Activated naive CD4-positive, alpha-beta T cell treated with anti-CD3 and anti-CD28 coated beads, Interleukin-2, amount 50 U/mL, for 24 hours (primary cell): ENCODE results near the gene ITFG2.

Experiments
- H3K27ac Mint-ChIP-seq: one replicate; pipeline ENCODE4 v1.8.0; 2021; ENCODE audit warnings: mild to moderate bottlenecking, mixed read lengths
- H3K27me3 Mint-ChIP-seq: one replicate; pipeline ENCODE4 v1.8.0; 2021; ENCODE audit warnings: mixed read lengths
- H3K36me3 Mint-ChIP-seq: one replicate; pipeline ENCODE4 v1.8.0; 2021; ENCODE audit warnings: mixed read lengths
- H3K4me1 Mint-ChIP-seq: one replicate; pipeline ENCODE4 v1.8.0; 2021; ENCODE audit warnings: mixed read lengths
- H3K4me3 Mint-ChIP-seq: one replicate; pipeline ENCODE4 v1.8.0; 2021; ENCODE audit warnings: mild to moderate bottlenecking, mixed read lengths
- H3K9me3 Mint-ChIP-seq: one replicate; pipeline ENCODE4 v1.8.0; 2021; ENCODE audit warnings: mixed read lengths

The ITFG2 gene

GRCh38 chr12:2806700-2807099 lies 5.8 kb upstream of the ITFG2 start:
- Mint-ChIP-seq H3K4me1 (peaks cover 8% of the 10 kb centered on the region), H3K36me3 (peaks cover 5% of the 10 kb centered on the region), H3K9me3 (no peaks in the 10 kb centered on the region), H3K27ac (no peak overlapping the region), H3K27me3 (no peaks in the 10 kb centered on the region), H3K4me3 (no peak overlapping the region)

DNA sequence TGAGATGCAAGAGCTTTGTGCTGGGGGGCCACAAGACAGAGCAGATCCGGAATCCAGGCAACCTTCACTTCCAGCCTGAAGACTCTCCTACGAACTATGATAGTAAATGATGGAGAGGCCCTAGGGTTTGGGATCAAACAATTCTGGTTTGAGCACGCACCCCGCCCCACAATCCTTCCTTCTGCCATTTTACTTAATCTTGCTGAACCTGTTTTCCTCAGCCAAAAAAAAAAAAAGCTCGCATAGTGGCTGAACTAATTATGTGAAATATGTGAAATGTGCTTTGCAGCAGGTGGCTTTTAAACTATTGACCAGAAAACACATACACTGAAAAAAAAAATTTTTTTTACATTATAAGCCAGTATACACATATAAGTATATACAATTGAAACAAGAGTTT lies 667 bp upstream of the ITFG2 start:
- Mint-ChIP-seq H3K27me3 (no peaks in the 10 kb centered on the region), H3K36me3 (no peaks in the 10 kb centered on the region), H3K4me1 (peaks cover 28% of the 10 kb centered on the region), H3K9me3 (no peaks in the 10 kb centered on the region), H3K4me3 (peak overlapping the region; percentile 100), H3K27ac (no peak overlapping the region)

- H3K36me3 Mint-ChIP-seq, result peaks cover 8% of the 10 kb centered on the region
- H3K27me3 Mint-ChIP-seq, result no peaks in the 10 kb centered on the region
- H3K4me3 Mint-ChIP-seq, result peak overlapping the region; percentile 100
- H3K27ac Mint-ChIP-seq, result peak overlapping the region; percentile 99
- peaks cover 39% of the 10 kb centered on the region for H3K4me1 Mint-ChIP-seq
- no peaks in the 10 kb centered on the region for H3K9me3 Mint-ChIP-seq
These were observed 1.0 kb downstream of the ITFG2 start for GRCh38 chr12:2813214-2814185.

DNA sequence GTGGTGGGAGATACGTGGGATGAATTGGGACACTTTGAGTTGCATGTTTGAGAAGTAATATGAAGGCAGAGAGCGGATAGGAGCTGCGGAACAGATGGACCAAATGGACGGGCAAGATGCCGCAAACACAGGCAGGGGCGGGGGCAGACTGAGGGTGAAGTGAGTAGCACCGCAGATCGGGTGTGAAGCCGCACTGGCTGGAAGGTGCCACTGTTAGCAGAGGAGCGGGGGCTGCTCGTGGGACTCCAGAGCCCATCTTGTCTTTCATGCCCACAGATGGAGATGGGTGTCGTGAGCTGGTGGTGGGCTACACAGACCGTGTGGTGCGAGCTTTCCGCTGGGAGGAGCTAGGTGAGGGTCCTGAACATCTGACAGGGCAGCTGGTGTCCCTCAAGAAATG lies 7.3 kb downstream of the ITFG2 start:
- Mint-ChIP-seq H3K27me3 (no peaks in the 10 kb centered on the region), H3K9me3 (no peaks in the 10 kb centered on the region), H3K4me1 (peaks cover 19% of the 10 kb centered on the region), H3K36me3 (peaks cover 20% of the 10 kb centered on the region), H3K4me3 (no peak overlapping the region), H3K27ac (no peak overlapping the region)

DNA sequence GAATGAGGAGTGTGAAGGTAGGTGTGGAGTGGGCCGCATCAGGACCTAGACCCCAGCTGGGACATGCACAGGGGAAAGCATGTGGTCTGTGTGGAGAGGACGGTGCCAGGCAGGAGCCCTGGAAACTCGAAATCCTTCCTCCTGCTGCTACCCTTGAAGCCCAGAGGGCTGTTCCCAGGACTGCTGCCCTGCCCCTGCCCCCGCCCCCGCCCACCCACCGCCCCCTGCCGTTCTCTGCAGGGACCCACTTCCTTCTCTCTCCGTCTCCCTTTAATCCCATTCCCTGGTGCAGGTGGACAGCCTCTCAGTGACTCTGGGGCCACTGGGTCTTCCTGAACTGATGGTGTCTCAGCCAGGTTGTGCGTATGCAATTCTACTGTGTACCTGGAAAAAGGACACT lies 8.0 kb downstream of the ITFG2 start:
- no peak overlapping the region for H3K27ac Mint-ChIP-seq
- H3K4me1 Mint-ChIP-seq, result peaks cover 14% of the 10 kb centered on the region
- H3K27me3 Mint-ChIP-seq, result no peaks in the 10 kb centered on the region
- no peak overlapping the region for H3K4me3 Mint-ChIP-seq
- no peaks in the 10 kb centered on the region for H3K9me3 Mint-ChIP-seq
- H3K36me3 Mint-ChIP-seq, result peaks cover 22% of the 10 kb centered on the region

GRCh38 chr12:2823483-2823882 lies 11.0 kb downstream of the ITFG2 start:
- H3K36me3 Mint-ChIP-seq, result peaks cover 18% of the 10 kb centered on the region
- H3K9me3 Mint-ChIP-seq, result no peaks in the 10 kb centered on the region
- no peaks in the 10 kb centered on the region for H3K27me3 Mint-ChIP-seq
- no peak overlapping the region for H3K27ac Mint-ChIP-seq
- no peaks in the 10 kb centered on the region for H3K4me1 Mint-ChIP-seq
- no peak overlapping the region for H3K4me3 Mint-ChIP-seq

DNA sequence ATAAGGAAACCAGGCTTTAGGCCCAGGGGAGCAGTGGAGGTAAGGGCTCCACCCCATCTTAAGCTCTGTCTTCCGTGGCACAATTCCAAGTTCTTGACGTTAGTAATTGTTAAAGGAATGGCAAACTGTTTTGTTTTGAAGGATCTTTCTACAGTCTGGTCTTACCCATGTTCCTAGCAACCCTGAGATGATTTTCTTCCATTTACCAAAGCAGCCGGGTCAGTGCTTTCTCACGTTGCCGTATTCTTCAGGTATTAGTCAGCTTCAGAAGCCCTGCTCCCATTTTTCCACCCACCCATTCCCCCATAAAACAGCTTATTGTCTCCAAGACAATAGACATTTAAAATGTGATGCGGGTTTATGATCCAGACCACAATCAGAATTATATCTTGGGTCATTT lies 12.1 kb downstream of the ITFG2 start:
- Mint-ChIP-seq H3K27me3 (no peaks in the 10 kb centered on the region), H3K9me3 (no peaks in the 10 kb centered on the region), H3K36me3 (peaks cover 21% of the 10 kb centered on the region), H3K4me1 (no peaks in the 10 kb centered on the region), H3K27ac (no peak overlapping the region), H3K4me3 (no peak overlapping the region)

DNA sequence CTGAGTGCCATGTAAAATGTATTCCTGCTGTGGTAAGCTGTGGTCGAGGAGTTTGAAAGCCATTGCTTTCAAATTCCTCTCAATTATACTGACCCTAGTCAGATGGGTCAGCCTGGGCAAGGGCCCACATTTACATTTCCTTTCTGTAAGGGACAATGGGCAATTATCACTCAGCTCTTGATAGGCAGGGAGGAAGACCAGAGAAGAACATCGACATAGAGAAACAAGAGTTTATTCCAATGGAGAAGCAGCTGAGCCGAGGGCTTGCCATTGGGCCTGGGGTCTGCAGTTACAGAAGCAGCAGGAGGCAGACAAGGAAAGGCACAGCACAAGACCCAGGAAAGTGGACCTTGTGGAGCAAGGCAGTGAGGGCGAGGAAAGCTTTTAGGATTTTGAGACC lies 12.7 kb downstream of the ITFG2 start:
- H3K4me1 Mint-ChIP-seq, result no peaks in the 10 kb centered on the region
- no peaks in the 10 kb centered on the region for H3K9me3 Mint-ChIP-seq
- no peaks in the 10 kb centered on the region for H3K27me3 Mint-ChIP-seq
- H3K36me3 Mint-ChIP-seq, result peaks cover 15% of the 10 kb centered on the region
- H3K27ac Mint-ChIP-seq, result no peak overlapping the region
- no peak overlapping the region for H3K4me3 Mint-ChIP-seq

DNA sequence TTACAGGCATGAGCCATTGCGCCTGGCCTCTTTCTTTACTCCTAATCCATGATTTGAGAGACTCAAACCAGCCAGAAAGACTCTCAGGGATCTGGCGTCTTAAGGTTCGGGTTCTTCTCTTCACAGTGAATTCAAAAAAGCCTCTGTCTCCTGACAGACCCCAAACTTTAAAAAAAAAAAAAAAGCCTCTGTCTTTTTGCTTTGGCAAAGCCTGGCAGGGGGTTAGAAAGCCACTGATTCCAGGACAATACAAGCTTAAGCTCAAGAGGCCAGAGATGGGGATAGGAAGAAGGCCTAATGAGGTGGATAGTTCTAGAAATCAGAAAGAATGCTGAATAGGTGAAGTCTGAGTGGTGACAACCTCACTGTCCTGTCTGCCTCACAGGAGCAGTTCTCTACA lies 13.6 kb downstream of the ITFG2 start:
- no peak overlapping the region for H3K4me3 Mint-ChIP-seq
- no peak overlapping the region for H3K27ac Mint-ChIP-seq
- H3K27me3 Mint-ChIP-seq, result no peaks in the 10 kb centered on the region
- no peaks in the 10 kb centered on the region for H3K4me1 Mint-ChIP-seq
- peaks cover 18% of the 10 kb centered on the region for H3K36me3 Mint-ChIP-seq
- no peaks in the 10 kb centered on the region for H3K9me3 Mint-ChIP-seq

GRCh38 chr12:2826721-2827515 lies 14.4 kb downstream of the ITFG2 start:
- Mint-ChIP-seq H3K27ac (peak overlapping the region; percentile 12), H3K4me1 (no peaks in the 10 kb centered on the region), H3K36me3 (peaks cover 19% of the 10 kb centered on the region), H3K4me3 (no peak overlapping the region), H3K27me3 (no peaks in the 10 kb centered on the region), H3K9me3 (no peaks in the 10 kb centered on the region)

DNA sequence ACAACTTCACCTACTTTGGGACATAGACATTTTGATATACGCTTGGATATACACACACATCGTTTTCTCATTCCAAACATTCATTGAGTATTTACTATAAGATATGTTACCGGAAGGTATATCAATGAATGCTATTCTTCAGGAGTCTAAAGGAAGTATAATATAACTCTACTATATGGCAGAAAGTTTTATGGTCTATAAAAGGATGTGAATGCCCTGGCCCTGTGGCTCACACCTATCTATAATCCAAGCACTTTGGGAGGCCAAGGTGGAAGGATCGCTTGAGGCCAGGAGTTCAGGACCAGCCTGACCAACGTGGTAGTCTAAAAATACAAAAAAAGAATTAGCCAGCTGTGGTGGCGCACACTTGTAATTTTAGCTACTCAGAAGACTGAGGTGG lies 16.8 kb downstream of the ITFG2 start:
- Mint-ChIP-seq H3K36me3 (peaks cover 19% of the 10 kb centered on the region), H3K27me3 (no peaks in the 10 kb centered on the region), H3K27ac (no peak overlapping the region), H3K4me3 (no peak overlapping the region), H3K4me1 (no peaks in the 10 kb centered on the region), H3K9me3 (no peaks in the 10 kb centered on the region)

- H3K4me1 Mint-ChIP-seq, result peaks cover 13% of the 10 kb centered on the region
- H3K27me3 Mint-ChIP-seq, result no peaks in the 10 kb centered on the region
- no peak overlapping the region for H3K4me3 Mint-ChIP-seq
- no peaks in the 10 kb centered on the region for H3K9me3 Mint-ChIP-seq
- H3K36me3 Mint-ChIP-seq, result peaks cover 19% of the 10 kb centered on the region
- peak overlapping the region; percentile 23 for H3K27ac Mint-ChIP-seq
These were observed 20.2 kb downstream of the ITFG2 start for GRCh38 chr12:2832550-2833127.

- Mint-ChIP-seq H3K4me3 (no peak overlapping the region), H3K27ac (no peak overlapping the region)
These were observed 20.9 kb downstream of the ITFG2 start for GRCh38 chr12:2833327-2833726.

DNA sequence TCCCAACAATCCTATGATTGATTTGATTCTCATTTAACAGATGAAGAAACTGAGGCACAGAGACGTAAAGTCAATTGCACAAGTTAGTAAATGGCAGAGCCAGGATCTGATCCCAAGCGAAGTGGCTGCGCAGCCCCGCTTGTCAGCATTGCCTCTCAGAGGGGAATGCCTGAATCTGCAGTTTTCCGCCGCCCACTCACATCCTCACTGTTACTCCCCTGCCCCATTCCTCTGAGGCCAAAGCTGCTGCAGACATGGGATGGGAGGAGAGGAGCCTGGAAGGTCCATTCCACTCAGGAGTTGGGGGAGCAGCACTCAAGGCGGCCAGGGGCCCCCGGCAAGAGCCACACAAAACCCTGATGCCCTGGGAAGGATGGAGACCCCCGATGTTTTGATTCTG lies 21.3 kb downstream of the ITFG2 start:
- Mint-ChIP-seq H3K27me3 (no peaks in the 10 kb centered on the region), H3K4me3 (no peak overlapping the region), H3K4me1 (peaks cover 13% of the 10 kb centered on the region), H3K27ac (peak overlapping the region; percentile 59), H3K9me3 (no peaks in the 10 kb centered on the region), H3K36me3 (peaks cover 15% of the 10 kb centered on the region)

More at GRCh38 chr12:2833327-2833726, 20.9 kb downstream of the ITFG2 start:
- Mint-ChIP-seq H3K9me3 (no peaks in the 10 kb centered on the region), H3K4me1 (peaks cover 13% of the 10 kb centered on the region), H3K27me3 (no peaks in the 10 kb centered on the region), H3K36me3 (peaks cover 16% of the 10 kb centered on the region)

- Mint-ChIP-seq H3K36me3 (peaks cover 18% of the 10 kb centered on the region), H3K4me1 (peaks cover 13% of the 10 kb centered on the region), H3K27me3 (no peaks in the 10 kb centered on the region), H3K27ac (peak within 1 kb of the TSS; percentile 41), H3K9me3 (no peaks in the 10 kb centered on the region), H3K4me3 (no peak within 1 kb of the TSS)
These were observed 22.4 kb downstream of the ITFG2 start, which contains the start of gene NRIP2 for GRCh38 chr12:2834581-2835491. TSS of gene NRIP2 (minus strand) at chr12:2835035. CDS start at chr12:2834983, 52 bp downstream.
